ENCODE data around the gene ZBTB48.
"Not testable (repeated sequence)": the region's sequence is repeated elsewhere in the genome, so short reads cannot be mapped to it uniquely, and the experiment has no call there.

Gene ZBTB48

DNA sequence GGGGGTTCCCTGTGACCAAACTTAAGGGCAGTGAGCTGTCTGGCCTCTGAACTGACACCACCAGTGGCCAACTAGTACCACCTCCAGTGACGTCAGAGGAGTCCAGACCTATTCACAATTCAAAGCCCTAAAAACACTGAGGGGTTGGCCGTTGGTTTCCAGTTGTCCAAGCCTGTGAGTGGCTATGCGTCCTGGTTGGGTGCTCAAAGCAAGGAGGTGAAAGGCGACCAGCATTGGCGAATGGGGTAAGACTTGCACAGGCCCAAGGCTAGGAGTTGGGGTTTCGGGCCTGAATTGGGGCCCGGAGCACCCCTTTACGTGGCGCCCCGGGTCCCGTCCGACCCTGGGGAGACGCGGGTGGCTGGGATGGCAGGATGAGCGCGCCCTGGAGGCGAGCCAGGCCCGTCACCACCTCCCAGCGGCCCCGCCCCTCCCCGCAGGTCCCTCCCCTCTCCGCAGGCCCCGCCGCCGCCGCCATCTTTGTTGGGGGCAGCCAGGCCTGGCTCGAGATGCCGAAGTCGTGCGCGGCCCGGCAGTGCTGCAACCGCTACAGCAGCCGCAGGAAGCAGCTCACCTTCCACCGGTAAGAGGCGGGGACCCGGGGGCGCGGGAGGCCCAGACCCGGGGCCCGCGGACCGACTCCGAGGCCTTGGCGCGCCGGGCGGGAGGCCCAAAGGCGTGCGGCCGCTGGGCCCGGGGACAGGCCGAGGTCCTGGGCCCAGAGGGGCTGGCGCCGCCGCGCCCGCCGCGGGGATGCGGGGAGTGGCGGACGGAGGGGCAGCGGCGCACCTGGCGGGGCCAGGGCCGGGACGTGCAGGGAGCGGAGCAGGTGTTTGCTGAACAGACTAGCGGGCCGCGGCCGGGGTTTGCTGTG is 45.2 kb downstream of the ZBTB48 start, which contains the start of gene THAP3:
Gene THAP3, plus strand, starts transcription at position 159 of the 874 bp plus-strand sequence. Its CDS starts 351 bp downstream, at position 510.
- Mint-ChIP-seq H3K4me3 (peak within 1 kb of the TSS; percentile 95), H3K4me1 (ENCODE audit: low read depth) (peaks cover 21% of the 10 kb centered on the region), H3K9me3 (no peaks in the 10 kb centered on the region), H3K27me3 (ENCODE audit: low read depth) (no peaks in the 10 kb centered on the region), H3K27ac (peak within 1 kb of the TSS; percentile 89), H3K36me3 (ENCODE audit: low read depth) (peaks cover 31% of the 10 kb centered on the region)

DNA sequence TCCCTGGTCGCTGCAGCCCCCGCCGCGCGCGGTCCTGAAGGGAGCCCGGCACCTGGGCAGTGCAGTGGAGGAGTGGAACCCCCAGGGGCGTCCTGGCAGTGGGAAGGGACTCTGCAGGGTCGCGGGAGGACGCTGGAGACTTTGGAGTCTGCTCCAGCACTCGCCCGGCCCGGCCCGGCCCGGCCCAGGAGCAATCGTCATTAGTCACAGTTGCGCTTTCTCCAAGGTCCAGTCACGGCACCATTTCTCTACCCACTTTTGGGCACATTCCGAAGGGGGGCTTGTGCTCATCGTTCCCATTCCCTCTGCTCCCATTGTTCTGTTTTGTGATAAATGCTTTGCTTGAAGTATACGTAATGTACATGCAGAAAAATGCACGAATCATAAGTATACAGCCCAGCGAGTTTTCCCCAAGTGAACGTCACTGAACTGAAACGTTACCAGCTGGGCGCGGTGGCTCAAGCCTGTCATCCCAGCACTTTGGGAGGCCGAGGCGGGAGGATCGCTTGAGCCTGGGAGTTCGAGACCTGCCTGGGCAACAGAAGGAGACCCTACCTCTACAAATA is 45.9 kb downstream of the ZBTB48 start:
- H3K9me3 Mint-ChIP-seq = no peaks in the 10 kb centered on the region
- peaks cover 21% of the 10 kb centered on the region for H3K4me1 Mint-ChIP-seq (ENCODE audit: low read depth)
- peak overlapping the region; percentile 89 for H3K27ac Mint-ChIP-seq
- no peaks in the 10 kb centered on the region for H3K27me3 Mint-ChIP-seq (ENCODE audit: low read depth)
- H3K36me3 Mint-ChIP-seq (ENCODE audit: low read depth) = peaks cover 28% of the 10 kb centered on the region
- H3K4me3 Mint-ChIP-seq = peak overlapping the region; percentile 95

DNA sequence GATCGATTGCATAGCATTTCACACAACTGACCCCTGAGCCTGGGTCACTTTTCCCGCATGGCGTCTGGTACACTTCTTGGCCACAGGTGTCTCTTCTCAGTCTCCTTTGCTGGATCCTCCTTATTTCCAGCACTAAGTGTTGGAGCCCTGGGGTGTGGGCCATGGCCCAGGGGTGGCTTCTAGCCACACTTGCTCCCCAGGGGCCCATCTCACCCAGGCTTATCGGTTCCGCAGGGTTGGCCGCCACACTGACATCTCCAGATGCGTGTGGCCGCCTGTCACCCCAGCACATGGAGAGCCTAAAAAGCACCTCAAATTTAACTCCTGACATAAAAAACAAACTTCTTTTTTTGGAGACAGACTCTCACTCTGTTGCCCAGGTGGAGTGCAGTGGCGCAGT is 47.2 kb downstream of the ZBTB48 start:
- Mint-ChIP-seq H3K36me3 (ENCODE audit: low read depth) (peaks cover 28% of the 10 kb centered on the region), H3K4me3 (peak overlapping the region; percentile 95), H3K9me3 (no peaks in the 10 kb centered on the region), H3K27ac (no peak overlapping the region), H3K4me1 (ENCODE audit: low read depth) (peaks cover 21% of the 10 kb centered on the region), H3K27me3 (ENCODE audit: low read depth) (no peaks in the 10 kb centered on the region)

DNA sequence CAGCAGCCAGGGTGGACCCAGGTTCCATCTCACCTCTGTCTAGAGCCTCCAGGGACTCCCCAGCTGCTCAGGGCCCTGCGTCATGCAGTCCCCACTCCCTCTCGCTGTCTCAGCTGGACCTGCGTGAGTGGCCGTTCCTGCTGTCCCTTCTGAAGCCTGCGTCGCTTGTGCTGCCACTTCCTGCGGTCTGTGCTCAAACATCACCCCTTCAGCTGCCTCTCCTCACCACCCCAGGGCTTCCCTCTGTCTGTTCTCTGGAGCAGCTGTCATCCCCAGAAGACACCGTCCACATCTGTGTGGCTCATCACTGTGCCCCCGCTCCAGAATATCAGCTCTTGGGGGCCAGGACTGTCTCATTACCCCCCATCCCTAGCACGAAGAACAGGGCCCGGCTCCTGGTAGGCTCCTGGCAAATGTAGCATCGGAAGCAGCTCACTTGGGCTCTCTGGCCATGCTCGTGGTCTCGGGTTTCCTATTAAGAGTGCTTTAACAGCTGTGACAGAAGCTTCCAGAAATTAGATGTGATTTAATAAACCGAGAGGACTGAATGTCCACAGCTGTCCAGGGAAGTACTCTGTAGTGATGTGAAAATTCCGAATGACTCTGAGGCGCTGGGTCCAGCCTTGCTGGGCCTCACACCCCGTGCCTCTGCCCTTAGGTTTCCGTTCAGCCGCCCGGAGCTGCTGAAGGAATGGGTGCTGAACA is 48.2 kb downstream of the ZBTB48 start:
- Mint-ChIP-seq H3K27me3 (ENCODE audit: low read depth) (no peaks in the 10 kb centered on the region), H3K27ac (peak overlapping the region; percentile 38), H3K36me3 (ENCODE audit: low read depth) (peaks cover 26% of the 10 kb centered on the region), H3K4me3 (peak overlapping the region; percentile 49), H3K9me3 (no peaks in the 10 kb centered on the region), H3K4me1 (ENCODE audit: low read depth) (peaks cover 19% of the 10 kb centered on the region)

DNA sequence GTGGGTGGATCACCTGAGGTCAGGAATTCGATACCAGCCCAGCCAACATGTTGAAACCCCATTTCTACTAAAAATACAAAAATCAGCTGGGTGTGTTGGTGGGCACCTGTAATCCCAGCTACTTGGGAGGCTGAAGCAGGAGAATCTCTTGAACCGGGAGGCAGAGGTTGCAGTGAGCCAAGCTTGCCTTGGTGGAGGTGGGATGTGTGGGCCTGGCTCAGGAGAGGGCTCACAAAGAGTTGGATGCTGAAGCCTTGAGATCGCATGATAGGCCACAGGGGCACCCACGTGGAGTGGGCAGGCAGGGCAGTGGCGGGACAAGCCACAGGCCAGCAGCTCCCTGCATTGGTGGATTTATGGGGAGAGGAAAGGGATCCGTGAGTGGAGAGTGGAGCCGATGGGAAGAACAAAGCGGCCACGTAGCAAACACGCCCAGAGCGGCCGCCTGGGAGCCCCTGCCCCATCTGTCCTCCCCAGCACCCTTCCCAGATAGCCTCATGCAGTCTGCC is 49.2 kb downstream of the ZBTB48 start:
- peaks cover 27% of the 10 kb centered on the region for H3K36me3 Mint-ChIP-seq (ENCODE audit: low read depth)
- no peaks in the 10 kb centered on the region for H3K9me3 Mint-ChIP-seq
- no peak overlapping the region for H3K4me3 Mint-ChIP-seq
- no peak overlapping the region for H3K27ac Mint-ChIP-seq
- no peaks in the 10 kb centered on the region for H3K27me3 Mint-ChIP-seq (ENCODE audit: low read depth)
- peaks cover 18% of the 10 kb centered on the region for H3K4me1 Mint-ChIP-seq (ENCODE audit: low read depth)

DNA sequence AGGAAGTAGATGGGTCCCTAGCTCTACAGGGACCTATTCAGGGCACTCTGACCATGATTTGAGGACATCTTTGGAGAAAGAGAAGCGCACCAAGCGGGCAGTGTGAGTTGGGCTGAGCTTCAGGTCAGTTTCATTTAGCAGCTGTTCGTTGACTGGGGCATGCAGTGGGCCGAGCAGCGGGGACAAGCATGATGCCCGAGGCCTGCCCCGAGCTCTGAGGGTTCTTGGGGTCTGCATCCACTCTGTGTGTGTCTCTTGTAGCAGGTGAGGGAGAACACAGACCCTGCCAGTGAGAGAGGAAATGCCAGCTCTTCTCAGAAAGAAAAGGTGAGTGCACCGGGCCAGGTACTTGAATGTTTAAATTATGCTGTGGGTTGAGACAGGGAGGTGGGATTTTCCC is 50.2 kb downstream of the ZBTB48 start:
- Mint-ChIP-seq H3K27ac (no peak overlapping the region), H3K36me3 (ENCODE audit: low read depth) (peaks cover 28% of the 10 kb centered on the region), H3K9me3 (no peaks in the 10 kb centered on the region), H3K27me3 (ENCODE audit: low read depth) (no peaks in the 10 kb centered on the region), H3K4me1 (ENCODE audit: low read depth) (peaks cover 14% of the 10 kb centered on the region), H3K4me3 (no peak overlapping the region)

DNA sequence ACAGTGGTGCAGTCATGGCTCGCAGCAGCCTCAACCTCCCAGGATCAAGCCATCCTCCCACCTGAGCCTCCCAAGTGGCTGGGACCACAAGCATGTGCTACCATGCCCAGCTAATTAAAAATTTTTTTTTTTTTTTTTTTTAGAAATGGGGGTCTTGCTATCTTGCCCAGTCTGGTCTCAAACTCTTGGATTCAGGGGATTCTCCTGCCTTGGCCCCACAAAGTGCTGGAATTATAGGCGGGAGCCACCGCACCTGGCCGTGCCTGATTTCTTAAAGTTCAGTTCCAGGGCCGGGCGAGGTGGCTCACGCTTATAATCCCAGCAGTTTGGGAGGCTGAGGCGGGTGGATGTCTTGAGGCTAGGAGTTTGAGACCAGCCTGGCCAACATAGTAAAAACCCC is 51.3 kb downstream of the ZBTB48 start:
- H3K36me3 Mint-ChIP-seq (ENCODE audit: low read depth) = peaks cover 26% of the 10 kb centered on the region
- peaks cover 14% of the 10 kb centered on the region for H3K4me1 Mint-ChIP-seq (ENCODE audit: low read depth)
- no peaks in the 10 kb centered on the region for H3K27me3 Mint-ChIP-seq (ENCODE audit: low read depth)
- H3K4me3 Mint-ChIP-seq = no peak overlapping the region
- H3K9me3 Mint-ChIP-seq = no peaks in the 10 kb centered on the region
- H3K27ac Mint-ChIP-seq = no peak overlapping the region

DNA sequence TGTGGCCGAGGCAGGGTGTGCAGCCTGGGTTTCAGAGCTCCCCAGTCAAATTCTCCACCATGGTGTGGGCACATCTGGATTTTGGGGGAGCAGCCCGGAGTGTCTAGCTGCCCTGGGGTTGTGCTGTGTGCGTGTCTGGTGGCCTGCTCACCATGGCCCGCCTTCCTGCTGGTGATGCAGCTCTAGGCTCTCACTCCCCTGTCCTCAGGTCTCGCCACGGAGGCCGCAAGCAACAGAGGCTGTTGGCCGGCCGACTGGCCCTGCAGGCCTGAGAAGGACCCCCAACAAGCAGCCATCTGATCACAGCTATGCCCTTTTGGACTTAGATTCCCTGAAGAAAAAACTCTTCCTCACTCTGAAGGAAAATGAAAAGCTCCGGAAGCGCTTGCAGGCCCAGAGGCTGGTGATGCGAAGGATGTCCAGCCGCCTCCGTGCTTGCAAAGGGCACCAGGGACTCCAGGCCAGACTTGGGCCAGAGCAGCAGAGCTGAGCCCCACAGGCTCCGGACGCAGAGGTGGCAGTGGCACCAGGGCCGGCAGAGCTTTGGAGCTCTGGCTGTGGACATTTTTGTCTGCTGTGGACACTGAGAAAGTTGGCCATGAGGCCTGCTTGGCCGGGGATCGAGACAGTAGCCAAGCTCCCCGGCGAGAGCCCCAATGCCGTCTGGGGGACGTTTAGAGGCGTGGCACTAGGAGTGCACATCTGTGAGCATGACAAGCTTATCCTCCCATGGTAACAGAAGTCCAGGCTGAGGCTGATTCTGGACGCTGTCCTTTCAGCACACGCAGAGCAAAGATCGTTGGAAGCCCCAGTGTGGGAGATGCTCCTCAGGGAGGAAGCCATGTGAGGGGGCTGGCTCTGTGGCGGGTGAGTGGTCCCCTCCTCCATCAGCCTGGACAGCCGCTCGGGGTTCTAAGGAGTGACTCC is 53.1 kb downstream of the ZBTB48 start:
- H3K36me3 Mint-ChIP-seq (ENCODE audit: low read depth) = peaks cover 22% of the 10 kb centered on the region
- H3K27ac Mint-ChIP-seq = no peak overlapping the region
- H3K4me1 Mint-ChIP-seq (ENCODE audit: low read depth) = peaks cover 1% of the 10 kb centered on the region
- H3K4me3 Mint-ChIP-seq = no peak overlapping the region
- no peaks in the 10 kb centered on the region for H3K9me3 Mint-ChIP-seq
- no peaks in the 10 kb centered on the region for H3K27me3 Mint-ChIP-seq (ENCODE audit: low read depth)

DNA sequence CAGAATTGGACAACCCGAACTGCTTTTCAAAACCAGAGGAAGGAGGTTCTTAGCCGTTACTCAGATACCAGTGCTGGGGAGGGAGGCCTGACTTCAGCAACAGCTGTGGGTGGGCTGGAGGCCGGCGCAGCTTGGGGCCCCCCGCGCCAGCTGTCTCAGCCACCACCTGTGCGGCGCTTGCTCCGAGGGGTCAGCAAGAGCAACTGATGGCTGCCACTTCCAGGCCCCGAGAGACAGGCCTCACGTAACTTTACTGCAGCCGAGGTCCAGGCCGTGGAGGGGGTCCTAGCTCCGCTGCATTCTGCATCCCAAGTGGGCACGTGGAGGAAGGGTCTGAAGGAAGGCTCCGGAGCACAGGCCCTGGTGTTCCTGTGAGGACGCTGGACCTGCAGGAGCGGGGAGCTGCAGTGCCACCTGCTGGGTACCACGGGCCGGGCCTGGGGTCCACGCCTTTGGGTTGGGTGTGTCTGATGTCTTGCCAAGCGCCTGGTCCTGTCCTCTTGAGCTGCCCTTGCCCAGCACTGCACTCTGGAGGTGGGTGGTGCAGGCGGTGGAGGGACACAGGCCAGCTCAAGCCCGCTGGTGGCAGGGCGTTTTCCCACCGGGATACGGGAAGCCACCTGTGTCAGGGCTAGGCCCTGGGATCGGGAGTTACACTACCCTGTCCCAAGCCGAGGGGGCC is 54.7 kb downstream of the ZBTB48 start:
- Mint-ChIP-seq H3K27me3 (ENCODE audit: low read depth) (no peaks in the 10 kb centered on the region), H3K36me3 (ENCODE audit: low read depth) (peaks cover 18% of the 10 kb centered on the region), H3K27ac (no peak overlapping the region), H3K9me3 (no peaks in the 10 kb centered on the region), H3K4me3 (no peak overlapping the region), H3K4me1 (ENCODE audit: low read depth) (no peaks in the 10 kb centered on the region)

DNA sequence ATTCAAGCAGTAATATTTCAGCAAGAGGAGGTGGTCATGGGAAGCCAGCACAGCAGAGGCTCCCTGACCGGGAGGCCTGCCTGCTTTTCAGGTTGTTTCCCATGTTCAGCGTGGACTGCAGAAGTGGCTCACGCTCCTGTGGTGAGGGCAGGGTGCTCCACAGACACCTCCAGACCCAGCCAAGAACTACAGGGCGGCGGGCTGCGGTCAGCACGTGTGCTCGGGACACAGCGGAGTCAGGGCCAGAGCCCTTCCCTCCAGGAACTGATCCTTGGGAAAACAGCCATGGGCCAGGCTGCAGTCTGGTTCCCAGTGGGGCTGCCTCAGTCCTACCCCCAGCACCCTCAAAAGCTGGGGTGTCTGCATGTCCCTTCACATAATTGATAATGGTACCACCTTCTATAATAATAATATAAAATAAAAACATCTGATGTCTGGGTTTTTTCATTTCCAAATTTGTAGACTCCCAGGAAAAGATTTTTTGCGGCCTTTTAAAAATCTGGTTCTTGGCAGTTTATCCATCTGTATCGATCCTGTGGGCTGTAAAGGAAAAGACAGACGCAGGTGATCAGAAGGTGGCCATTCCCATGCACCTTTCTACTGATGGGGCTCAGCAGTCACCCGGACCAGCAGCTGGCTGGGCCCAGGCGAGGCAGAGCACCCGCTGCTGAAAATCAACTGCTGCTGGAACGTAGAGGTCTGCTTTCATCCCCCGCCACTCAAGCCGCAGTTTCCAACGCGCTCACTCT is 55.5 kb downstream of the ZBTB48 start:
- H3K27ac Mint-ChIP-seq = no peak overlapping the region
- H3K36me3 Mint-ChIP-seq (ENCODE audit: low read depth) = peaks cover 12% of the 10 kb centered on the region
- H3K27me3 Mint-ChIP-seq (ENCODE audit: low read depth) = no peaks in the 10 kb centered on the region

DNA sequence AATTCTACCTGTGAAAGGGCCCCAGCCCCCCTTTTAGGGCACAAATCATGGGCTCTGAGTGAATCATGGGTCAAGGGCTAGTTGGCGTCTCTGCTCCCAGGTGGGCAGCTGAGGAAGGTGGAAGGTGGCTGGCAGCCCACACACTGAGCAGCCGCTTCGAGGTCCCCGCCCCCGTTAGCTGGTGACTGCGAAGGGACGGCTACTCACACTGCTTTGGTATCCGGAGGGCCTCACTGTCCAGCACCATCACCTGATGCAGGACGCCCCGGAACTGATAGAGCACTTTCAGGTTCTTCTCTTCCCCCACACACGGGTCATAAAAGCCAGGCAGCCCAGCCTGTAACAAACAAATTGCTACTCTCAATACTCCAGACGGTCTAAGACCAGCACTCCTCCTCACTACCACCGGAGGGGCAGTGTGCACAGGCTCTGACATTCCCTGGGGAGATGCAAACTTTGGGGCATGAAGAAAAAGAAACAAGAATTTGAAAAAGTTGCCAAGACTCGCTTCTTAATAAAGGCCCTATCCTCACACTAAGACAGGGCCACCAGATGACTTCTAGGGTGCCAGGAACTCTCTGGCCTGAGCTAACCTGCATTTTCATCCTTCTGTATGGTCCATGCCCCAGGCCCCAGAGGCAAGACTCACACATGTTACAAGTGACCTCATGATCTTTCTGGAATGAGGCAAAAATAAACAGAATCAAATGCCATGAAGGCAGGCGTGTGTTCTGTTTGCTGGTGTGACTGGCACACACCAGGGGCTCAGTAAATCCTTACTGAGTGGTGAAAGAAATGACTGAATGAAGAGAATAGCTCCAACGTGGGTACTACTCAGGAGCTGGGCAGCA is 56.3 kb downstream of the ZBTB48 start:
- Mint-ChIP-seq H3K36me3 (ENCODE audit: low read depth) (peaks cover 12% of the 10 kb centered on the region), H3K4me1 (ENCODE audit: low read depth) (no peaks in the 10 kb centered on the region), H3K27ac (no peak overlapping the region), H3K4me3 (no peak overlapping the region), H3K27me3 (ENCODE audit: low read depth) (no peaks in the 10 kb centered on the region), H3K9me3 (no peaks in the 10 kb centered on the region)

More for the DNA sequence above, 55.5 kb downstream of the ZBTB48 start:
- Mint-ChIP-seq H3K4me3 (no peak overlapping the region), H3K4me1 (ENCODE audit: low read depth) (no peaks in the 10 kb centered on the region), H3K9me3 (no peaks in the 10 kb centered on the region)

DNA sequence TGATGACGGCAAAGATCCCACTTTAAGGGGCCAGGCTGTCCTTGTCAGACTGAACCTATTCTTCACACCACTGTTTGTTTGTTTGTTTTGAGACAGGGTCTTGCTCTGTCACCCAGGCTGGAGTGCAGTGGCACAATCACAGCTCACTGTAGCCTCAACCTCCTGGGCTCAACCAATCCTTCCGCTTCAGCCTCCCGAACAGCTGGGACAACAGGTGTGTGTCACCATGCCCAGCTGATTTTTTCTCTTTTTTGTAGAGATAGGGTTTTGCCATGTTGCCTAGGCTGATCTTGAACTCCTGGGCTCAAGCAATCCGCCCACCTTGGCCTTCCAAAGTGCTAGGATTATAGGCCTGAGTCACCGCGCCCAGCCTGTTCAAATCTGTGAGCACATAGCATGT is 57.0 kb downstream of the ZBTB48 start:
- H3K4me1 Mint-ChIP-seq (ENCODE audit: low read depth); H3K27me3 Mint-ChIP-seq (ENCODE audit: low read depth); H3K27ac Mint-ChIP-seq; H3K4me3 Mint-ChIP-seq; H3K9me3 Mint-ChIP-seq: not testable (repeated sequence)
- peaks cover 15% of the 10 kb centered on the region for H3K36me3 Mint-ChIP-seq (ENCODE audit: low read depth)
